ENCODE measurements around the gene NCAPG2.

The NCAPG2 gene

GRCh38 chr7:158724658-158725505 lies 20.3 kb upstream of the NCAPG2 start:
- no peak for TF ChIP-seq CTCF (IDR thresholded peaks at IDR 0.05; ENCODE audit: low read depth, low read length, missing control alignments)
- no peak overlapping the region for H3K4me3 ChIP-seq (ENCODE audit: low read depth, low read length)
- no peak for DNase-seq (ENCODE audit: low read depth)
- in situ Hi-C loops (cut with HindIII; ENCODE audit: low sequenced_read_pairs): no loop called here

GRCh38 chr7:158723714-158724385 lies 19.2 kb upstream of the NCAPG2 start:
- in situ Hi-C loops (cut with HindIII; ENCODE audit: low sequenced_read_pairs): no loop called here
- no peak for DNase-seq (ENCODE audit: low read depth)
- no peak for TF ChIP-seq CTCF (IDR thresholded peaks at IDR 0.05; ENCODE audit: low read depth, low read length, missing control alignments)
- no peak overlapping the region for H3K4me3 ChIP-seq (ENCODE audit: low read depth, low read length)

- in situ Hi-C loops (cut with HindIII; ENCODE audit: low sequenced_read_pairs): no loop called here
- TF ChIP-seq CTCF (IDR thresholded peaks at IDR 0.05; ENCODE audit: low read depth, low read length, missing control alignments): no peak
- DNase-seq (ENCODE audit: low read depth): no peak
- no peak overlapping the region for H3K4me3 ChIP-seq (ENCODE audit: low read depth, low read length)
Measured at GRCh38 chr7:158723266-158723665, 18.7 kb upstream of the NCAPG2 start.

- TF ChIP-seq CTCF (IDR thresholded peaks at IDR 0.05; ENCODE audit: low read depth, low read length, missing control alignments): no peak
- in situ Hi-C loops (cut with HindIII; ENCODE audit: low sequenced_read_pairs): no loop called here
- DNase-seq (ENCODE audit: low read depth): no peak
- H3K4me3 ChIP-seq (ENCODE audit: low read depth, low read length): no peak overlapping the region
Measured at GRCh38 chr7:158722574-158723237, 18.1 kb upstream of the NCAPG2 start.

- in situ Hi-C loops (cut with HindIII; ENCODE audit: low sequenced_read_pairs): no loop called here
- TF ChIP-seq CTCF (IDR thresholded peaks at IDR 0.05; ENCODE audit: low read depth, low read length, missing control alignments): no peak
- DNase-seq (ENCODE audit: low read depth): no peak
- H3K4me3 ChIP-seq (ENCODE audit: low read depth, low read length): no peak overlapping the region
Measured at GRCh38 chr7:158720112-158720511, 15.5 kb upstream of the NCAPG2 start.

GRCh38 chr7:158716802-158717201 lies 12.2 kb upstream of the NCAPG2 start:
- no peak for DNase-seq (ENCODE audit: low read depth)
- H3K4me3 ChIP-seq (ENCODE audit: low read depth, low read length): no peak overlapping the region
- in situ Hi-C loops (cut with HindIII; ENCODE audit: low sequenced_read_pairs): no loop called here
- no peak for TF ChIP-seq CTCF (IDR thresholded peaks at IDR 0.05; ENCODE audit: low read depth, low read length, missing control alignments)

All from astrocyte of the cerebellum (primary cell).